GM12878 (cell line): ENCODE data around the gene KLHL7. TPM values are rescaled to one million over a fixed set of nuclear protein-coding genes. Genes with fewer than 3 reads are reported as not detected.

ENCODE experiments used
- ATAC-seq: fragments of 200-7000 bp; cut with Tn5 transposase; 3 replicates; pipeline ENCODE4 v1.9.1; 2020; ENCODE audit warnings: mild to moderate bottlenecking, moderate library complexity
- BruUV-seq: library from RNA; stranded (reverse); fragments of 400-500 nt; replicated peaks from 2 replicates; lab custom pipeline; 2021; lab: Mats Ljungman, UMichigan
- CTCF ChIA-PET: fragments of 300-600 bp; sonication (Branson Sonifier 250); formaldehyde crosslinking; extraction: SDS; loops from one replicate; lab custom pipeline; 2021; ENCODE audit warnings: inconsistent platforms; lab: Yijun Ruan, JAX
- POLR2A ChIA-PET: fragments of 350-600 bp; formaldehyde crosslinking; extraction: SDS; loops from one replicate; lab custom pipeline; 2021; ENCODE audit warnings: inconsistent platforms; lab: Charles Lee
- RAD21 ChIA-PET: fragments of 300-600 bp; sonication (Branson Sonifier 250); formaldehyde crosslinking; loops from one replicate; lab custom pipeline; 2023; ENCODE audit warnings: antibody characterized with exemption; ENCODE audit not compliant: unreplicated experiment; lab: Charles Lee
- SMC1A ChIA-PET: fragments of 300-600 bp; sonication (Branson Sonifier 250); formaldehyde crosslinking; loops from one replicate; lab custom pipeline; 2023; ENCODE audit not compliant: unreplicated experiment, uncharacterized antibody; lab: Charles Lee
- DNase-seq: peaks from one replicate; pipeline ENCODE4 v3.0.0-alpha.2; 2011; ENCODE audit warnings: low read depth, low spot score
- FAIRE-seq: peaks from 3 replicates; lab custom pipeline; 2011; peaks lifted over from hg19 to GRCh38; lab: Jason Lieb, UNC
- H2AFZ ChIP-seq: 2 replicates; pipeline ENCODE4 v1.6.0; 2011; ENCODE audit warnings: low read depth, low read length, control low read depth; ENCODE audit not compliant: control insufficient read depth
- H3K27ac ChIP-seq: 2 replicates; pipeline ENCODE4 v1.5.1; 2011; ENCODE audit warnings: control low read depth; ENCODE audit not compliant: control insufficient read depth, insufficient read depth
- H3K27me3 ChIP-seq, 2 experiments: replicated peaks in 1 of 2; 2 replicates each; pipeline versions ENCODE4 v1.6.0 to v1.6.1; 2011; ENCODE audit warnings: low read length in 1 of 2; ENCODE audit not compliant: control insufficient read depth in 2 of 2, insufficient read depth in 2 of 2
- H3K36me3 ChIP-seq, 2 experiments: 2 replicates each; pipeline ENCODE4 v1.5.1; 2011; ENCODE audit warnings: low read length in 1 of 2; ENCODE audit not compliant: control insufficient read depth in 2 of 2, insufficient read depth in 2 of 2
- H3K4me1 ChIP-seq: 2 replicates; pipeline ENCODE4 v1.6.1; 2011; ENCODE audit warnings: mild to moderate bottlenecking, low read length, moderate library complexity, mixed read lengths; ENCODE audit not compliant: control insufficient read depth, insufficient read depth
- H3K4me2 ChIP-seq: 2 replicates; pipeline ENCODE4 v1.6.0; 2011; ENCODE audit warnings: control low read depth; ENCODE audit not compliant: control insufficient read depth, insufficient read depth
- H3K4me3 ChIP-seq: fragments of 200-600 bp; sonication (generic); 2 replicates; pipeline ENCODE4 v1.5.1; 2016
- H3K79me2 ChIP-seq: 2 replicates; pipeline ENCODE4 v1.6.0; 2011; ENCODE audit warnings: low read length; ENCODE audit not compliant: control insufficient read depth, insufficient read depth
- H3K9ac ChIP-seq: 2 replicates; pipeline ENCODE4 v1.8.0; 2011; ENCODE audit warnings: low read length, control low read depth, mixed read lengths; ENCODE audit not compliant: control insufficient read depth, insufficient read depth
- H3K9me3 ChIP-seq: replicated peaks from 3 replicates; pipeline ENCODE4 v1.5.1; 2011; ENCODE audit warnings: mild to moderate bottlenecking, low read length; ENCODE audit not compliant: control insufficient read depth, insufficient read depth
- H4K20me1 ChIP-seq: 2 replicates; pipeline ENCODE4 v1.6.0; 2011; ENCODE audit not compliant: control insufficient read depth, insufficient read depth
- ASH2L ChIP-seq: fragments of 300-600, 200-600 bp; sonication (generic); IDR thresholded peaks from 2 replicates; pipeline ENCODE4 v1.6.1; 2017; ENCODE audit warnings: low read depth, mild to moderate bottlenecking, borderline replicate concordance
- BCL11A ChIP-seq: IDR thresholded peaks from 2 replicates; pipeline ENCODE4 v1.6.1; 2011; ENCODE audit warnings: low read depth, low read length
- CBX5 ChIP-seq: sonication (generic); IDR thresholded peaks from 2 replicates; pipeline ENCODE4 v1.6.1; 2016; ENCODE audit warnings: low read depth, moderate library complexity, mild to moderate bottlenecking, inconsistent platforms
- DPF2 ChIP-seq: fragments of 450-650 bp; IDR thresholded peaks from 2 replicates; pipeline ENCODE4 v1.6.1; 2017; ENCODE audit warnings: mild to moderate bottlenecking
- FOS ChIP-seq: IDR thresholded peaks from 3 replicates; pipeline ENCODE4 v1.6.1; 2011; ENCODE audit warnings: borderline replicate concordance; ENCODE audit not compliant: insufficient read length; ENCODE audit errors: extremely low read depth
- JUNB ChIP-seq: IDR thresholded peaks from 2 replicates; pipeline ENCODE4 v1.6.1; 2016; ENCODE audit warnings: antibody characterized with exemption, mild to moderate bottlenecking
- KDM1A ChIP-seq: fragments of 200-600 bp; sonication (generic); IDR thresholded peaks from 2 replicates; pipeline ENCODE4 v1.6.1; 2016; ENCODE audit warnings: borderline replicate concordance
- MTA2 ChIP-seq: fragments of 450-650 bp; IDR thresholded peaks from 2 replicates; pipeline ENCODE4 v1.6.1; 2016; ENCODE audit warnings: low read depth, mild to moderate bottlenecking, moderate library complexity
- MTA3 ChIP-seq: IDR thresholded peaks from 2 replicates; pipeline ENCODE4 v1.6.1; 2012; ENCODE audit warnings: low read length, inconsistent platforms, borderline replicate concordance
- MYB ChIP-seq: fragments of 150-350 bp; IDR thresholded peaks from 2 replicates; pipeline ENCODE4 v1.6.1; 2014; ENCODE audit warnings: mild to moderate bottlenecking, low read depth, low read length, borderline replicate concordance
- NBN ChIP-seq: fragments of 450-650 bp; IDR thresholded peaks from 2 replicates; pipeline ENCODE4 v1.6.1; 2016
- NFXL1 ChIP-seq: fragments of 450-650 bp; IDR thresholded peaks from 2 replicates; pipeline ENCODE4 v1.6.1; 2017; ENCODE audit warnings: antibody characterized with exemption, mild to moderate bottlenecking, borderline replicate concordance
- PAX5 ChIP-seq: IDR thresholded peaks from 2 replicates; pipeline ENCODE4 v1.6.1; 2011; ENCODE audit warnings: low read depth, low read length, borderline replicate concordance
- TCF7 ChIP-seq: IDR thresholded peaks from 2 replicates; pipeline ENCODE4 v1.6.1; 2014; ENCODE audit warnings: antibody characterized with exemption, borderline replicate concordance
- WRNIP1 ChIP-seq: IDR thresholded peaks from 2 replicates; pipeline ENCODE4 v1.6.1; 2011; ENCODE audit warnings: low read depth, low read length, improper control_type of control experiment, borderline replicate concordance
- YBX1 ChIP-seq: fragments of 450-650 bp; IDR thresholded peaks from 2 replicates; pipeline ENCODE4 v1.6.1; 2016; ENCODE audit warnings: antibody characterized with exemption
- YY1 ChIP-seq: IDR thresholded peaks from 2 replicates; pipeline ENCODE4 v1.6.1; 2011; ENCODE audit warnings: low read depth, mild to moderate bottlenecking, low read length
- ZNF622 ChIP-seq: fragments of 450-650 bp; IDR thresholded peaks from 2 replicates; pipeline ENCODE4 v1.6.1; 2017; ENCODE audit warnings: mild to moderate bottlenecking, inconsistent platforms
- WGBS: methylation state at CpG from one replicate; pipeline ENCODE4 v1.1.6; 2016; ENCODE audit warnings: low lambda C conversion rate; ENCODE audit not compliant: insufficient replicate concordance, insufficient coverage; ENCODE audit errors: missing lambda C conversion rate; 5-methylcytosine and 5-hydroxymethylcytosine counted together
- in situ Hi-C: fragments of 300-500 bp; cut with MboI; formaldehyde crosslinking; loops from 9 replicates; pipeline ENCODE4 v1.14.3; 2018; ENCODE audit warnings: mixed read lengths
- intact Hi-C: fragments of 100-400 bp; cut with micrococcal nuclease; formaldehyde crosslinking; loops from one replicate; pipeline ENCODE4 v1.14.2; 2022; ENCODE audit not compliant: unreplicated experiment
- polyA plus RNA-seq, 11 experiments: library from polyadenylated mRNA; depleted of rRNA in 4 of 11; unstranded in 6 of 11; stranded (reverse) in 5 of 11; fragments of >200 nt; fragmentation: Nextera tagmentation in 4 of 11; fragmentation: Illumina TruSeq in 1 of 11; extraction: Ambion mirVana in 4 of 11; extraction: Trizol in 1 of 11; gene quantifications; 1 replicate in 1 of 11; 2 replicates in 10 of 11; pipeline versions ENCODE4 v1.2.1 to v1.2.3, GENCODE V29; 2011 to 2016; ENCODE audit warnings: inconsistent platforms in 2 of 11, missing spikeins in 2 of 11, low read depth in 1 of 11
- total RNA-seq, 4 experiments: library from RNA; depleted of rRNA in 3 of 4; stranded (reverse); fragments of >200 nt in 3 of 4; fragmentation: Illumina TruSeq in 1 of 4; extraction: Trizol in 1 of 4; gene quantifications; 2 replicates each; pipeline versions ENCODE4 v1.2.1 to v1.2.3, GENCODE V29; 2013 to 2021
- TF ChIP-seq, protein P1 (sequence below): fragments of 450-650 bp; IDR thresholded peaks from 2 replicates; pipeline ENCODE4 v1.6.1; 2017; ENCODE audit warnings: mild to moderate bottlenecking
- TF ChIP-seq, protein P2 (sequence below): fragments of 450-650 bp; IDR thresholded peaks from 2 replicates; pipeline ENCODE4 v1.6.1; 2018; ENCODE audit warnings: mild to moderate bottlenecking, low read depth, moderate library complexity; ENCODE audit not compliant: partially characterized antibody

KLHL7 gene
- total and polyA plus RNA-seq, 10 of the 15 experiments (the other 5 are each of a cell fraction or from before 2014, with no cell fraction given): 6.4 to 38.7 (median 20.9) TPM

DNA sequence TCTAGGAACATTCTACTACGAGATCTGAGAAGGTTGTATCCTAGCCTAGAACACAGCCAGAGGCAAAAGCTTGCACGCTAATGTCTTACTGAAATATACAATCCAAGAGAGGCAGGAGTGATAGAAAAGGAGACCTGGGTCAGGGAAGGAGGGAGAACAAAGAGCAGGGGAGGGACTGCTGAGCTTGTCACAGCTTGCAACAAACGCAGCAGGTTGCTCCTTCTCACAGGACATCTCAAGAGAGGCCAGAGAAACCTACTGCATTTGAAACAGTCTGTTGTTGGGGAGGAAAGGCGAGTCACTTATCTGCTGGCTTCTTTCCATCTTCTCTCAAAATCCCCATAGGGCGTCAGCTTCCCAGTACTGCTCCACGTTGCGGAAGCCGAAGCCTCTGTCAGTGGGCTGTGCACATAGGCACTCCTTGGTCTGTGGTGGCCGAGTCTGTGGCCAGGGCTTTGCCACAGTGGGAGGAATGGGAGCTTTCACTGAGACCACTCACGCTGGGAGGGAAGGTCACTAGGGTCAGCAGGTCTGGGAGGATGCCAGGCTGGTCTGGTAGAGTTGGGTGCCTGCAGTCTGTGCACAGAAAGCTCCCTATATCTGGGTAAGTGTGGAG lies 115.2 kb downstream of the KLHL7 start:
- ChIA-PET SMC1A (interaction anchor here (1.2 kb wide), 1 partner anchor 51 kb away, joined by 3 read pairs; no protein-coding TSS in a partner anchor), POLR2A (no interaction called here), RAD21 (interaction anchor here (0.6 kb wide), 1 partner anchor 259 kb away, joined by 3 read pairs; no protein-coding TSS in a partner anchor), CTCF (no interaction called here)
- Histone ChIP-seq H3K27me3 (peaks cover 0 to 1% of the 10 kb centered on the region in 2 experiments; a peak in 1 of 4 replicates), H4K20me1 (no peaks in the 10 kb centered on the region), H3K79me2 (no peaks in the 10 kb centered on the region), H3K27ac (no peak overlapping the region), H3K9ac (no peak overlapping the region), H3K4me3 (no peak overlapping the region), H3K4me1 (no peaks in the 10 kb centered on the region), H2AFZ (no peak overlapping the region), H3K4me2 (no peak overlapping the region), H3K36me3 (no peaks in the 10 kb centered on the region), H3K9me3 (no peaks in the 10 kb centered on the region; the same call in 2 of the 3 replicates)
- intact Hi-C loops: no loop called here
- ATAC-seq (no peak), FAIRE-seq (no peak), DNase-seq (no peak)
- in situ Hi-C loops: no loop called here
- TF ChIP-seq PAX5 (no peak), CBX5 (no peak), YBX1 (no peak), JUNB (no peak), NBN (no peak), KDM1A (no peak), DPF2 (no peak), MTA2 (no peak), YY1 (no peak), MTA3 (no peak), ASH2L (no peak), ZNF622 (no peak), WRNIP1 (no peak), TCF7 (no peak), FOS (no peak), MYB (no peak), NFXL1 (no peak), BCL11A (no peak)
- TF ChIP-seq, protein P1, sequence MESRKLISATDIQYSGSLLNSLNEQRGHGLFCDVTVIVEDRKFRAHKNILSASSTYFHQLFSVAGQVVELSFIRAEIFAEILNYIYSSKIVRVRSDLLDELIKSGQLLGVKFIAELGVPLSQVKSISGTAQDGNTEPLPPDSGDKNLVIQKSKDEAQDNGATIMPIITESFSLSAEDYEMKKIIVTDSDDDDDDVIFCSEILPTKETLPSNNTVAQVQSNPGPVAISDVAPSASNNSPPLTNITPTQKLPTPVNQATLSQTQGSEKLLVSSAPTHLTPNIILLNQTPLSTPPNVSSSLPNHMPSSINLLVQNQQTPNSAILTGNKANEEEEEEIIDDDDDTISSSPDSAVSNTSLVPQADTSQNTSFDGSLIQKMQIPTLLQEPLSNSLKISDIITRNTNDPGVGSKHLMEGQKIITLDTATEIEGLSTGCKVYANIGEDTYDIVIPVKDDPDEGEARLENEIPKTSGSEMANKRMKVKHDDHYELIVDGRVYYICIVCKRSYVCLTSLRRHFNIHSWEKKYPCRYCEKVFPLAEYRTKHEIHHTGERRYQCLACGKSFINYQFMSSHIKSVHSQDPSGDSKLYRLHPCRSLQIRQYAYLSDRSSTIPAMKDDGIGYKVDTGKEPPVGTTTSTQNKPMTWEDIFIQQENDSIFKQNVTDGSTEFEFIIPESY: no peak
- TF ChIP-seq, protein P2, sequence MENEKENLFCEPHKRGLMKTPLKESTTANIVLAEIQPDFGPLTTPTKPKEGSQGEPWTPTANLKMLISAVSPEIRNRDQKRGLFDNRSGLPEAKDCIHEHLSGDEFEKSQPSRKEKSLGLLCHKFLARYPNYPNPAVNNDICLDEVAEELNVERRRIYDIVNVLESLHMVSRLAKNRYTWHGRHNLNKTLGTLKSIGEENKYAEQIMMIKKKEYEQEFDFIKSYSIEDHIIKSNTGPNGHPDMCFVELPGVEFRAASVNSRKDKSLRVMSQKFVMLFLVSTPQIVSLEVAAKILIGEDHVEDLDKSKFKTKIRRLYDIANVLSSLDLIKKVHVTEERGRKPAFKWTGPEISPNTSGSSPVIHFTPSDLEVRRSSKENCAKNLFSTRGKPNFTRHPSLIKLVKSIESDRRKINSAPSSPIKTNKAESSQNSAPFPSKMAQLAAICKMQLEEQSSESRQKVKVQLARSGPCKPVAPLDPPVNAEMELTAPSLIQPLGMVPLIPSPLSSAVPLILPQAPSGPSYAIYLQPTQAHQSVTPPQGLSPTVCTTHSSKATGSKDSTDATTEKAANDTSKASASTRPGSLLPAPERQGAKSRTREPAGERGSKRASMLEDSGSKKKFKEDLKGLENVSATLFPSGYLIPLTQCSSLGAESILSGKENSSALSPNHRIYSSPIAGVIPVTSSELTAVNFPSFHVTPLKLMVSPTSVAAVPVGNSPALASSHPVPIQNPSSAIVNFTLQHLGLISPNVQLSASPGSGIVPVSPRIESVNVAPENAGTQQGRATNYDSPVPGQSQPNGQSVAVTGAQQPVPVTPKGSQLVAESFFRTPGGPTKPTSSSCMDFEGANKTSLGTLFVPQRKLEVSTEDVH: no peak
- no TSS peak for BruUV-seq
- 58% methylated on average over 10 of the region's 10 CpGs for WGBS
